CD14-positive monocyte (primary cell): ENCODE measurements around the gene RSRC1. TPM values are rescaled to one million over a fixed set of nuclear protein-coding genes. Genes with fewer than 3 reads are reported as not detected.
"Not testable (repeated sequence)": the region's sequence is repeated elsewhere in the genome, so short reads cannot be mapped to it uniquely, and the experiment has no call there.

Experiments used
- DNase-seq, 3 donors: peaks; one replicate each; pipeline ENCODE4 v3.0.0-alpha.2; 2011 to 2022
- H2AFZ ChIP-seq: 2 replicates; pipeline ENCODE4 v1.6.0; 2012; ENCODE audit warnings: mild to moderate bottlenecking, low read depth, low read length, inconsistent platforms; ENCODE audit not compliant: insufficient read depth, poor library complexity, severe bottlenecking
- H3K27ac ChIP-seq, 2 donors: 1 replicate in 1 of 2; 2 replicates in 1 of 2; pipeline ENCODE4 v1.5.1; 2012 to 2013; ENCODE audit warnings: low read length in 2 of 2, control low read depth in 1 of 2, inconsistent platforms in 1 of 2, low read depth in 1 of 2, mild to moderate bottlenecking in 1 of 2
- H3K27me3 ChIP-seq, 2 donors: one replicate each; pipeline versions ENCODE4 v1.6.0 to v1.6.1; 2011 to 2013; ENCODE audit warnings: low read length in 2 of 2; ENCODE audit not compliant: control insufficient read depth in 2 of 2, insufficient read depth in 2 of 2
- H3K36me3 ChIP-seq, 2 donors: replicated peaks in 1 of 2; 1 replicate in 1 of 2; 2 replicates in 1 of 2; pipeline versions ENCODE4 v1.5.1 to v1.6.1; 2012 to 2013; ENCODE audit warnings: low read length in 2 of 2, control low read depth in 1 of 2, inconsistent platforms in 1 of 2, mild to moderate bottlenecking in 1 of 2; ENCODE audit not compliant: insufficient read depth in 2 of 2, control insufficient read depth in 1 of 2
- H3K4me1 ChIP-seq, 2 donors: 1 replicate in 1 of 2; 2 replicates in 1 of 2; pipeline versions ENCODE4 v1.5.1 to v1.6.1; 2012 to 2013; ENCODE audit warnings: low read length in 2 of 2, control low read depth in 1 of 2, inconsistent platforms in 1 of 2, mild to moderate bottlenecking in 1 of 2, moderate library complexity in 1 of 2; ENCODE audit not compliant: insufficient read depth in 2 of 2, control insufficient read depth in 1 of 2
- H3K4me2 ChIP-seq: replicated peaks from 2 replicates; pipeline ENCODE3; 2012; ENCODE audit warnings: low read length, moderate library complexity, mild to moderate bottlenecking; ENCODE audit not compliant: poor library complexity, severe bottlenecking; ENCODE audit errors: extremely low read depth
- H3K4me3 ChIP-seq, 3 experiments: fragments of 200-600 bp in 1 of 3; sonication (generic) in 1 of 3; replicated peaks in 1 of 3; 1 replicate in 2 of 3; 2 replicates in 1 of 3; pipeline ENCODE4 v1.5.1; 2011 to 2013; ENCODE audit warnings: low read length in 3 of 3, mild to moderate bottlenecking in 3 of 3, control low read depth in 2 of 3, low read depth in 2 of 3, inconsistent platforms in 1 of 3, moderate library complexity in 1 of 3
- H3K79me2 ChIP-seq: 2 replicates; pipeline ENCODE4 v1.6.0; 2012; ENCODE audit warnings: mild to moderate bottlenecking, control low read depth, inconsistent platforms, low read length, moderate library complexity; ENCODE audit not compliant: insufficient read depth
- H3K9ac ChIP-seq: 2 replicates; pipeline ENCODE4 v1.6.0; 2017; ENCODE audit warnings: low read length, mild to moderate bottlenecking; ENCODE audit not compliant: insufficient read depth, poor library complexity, severe bottlenecking
- H3K9me3 ChIP-seq, 2 donors: replicated peaks in 1 of 2; 1 replicate in 1 of 2; 2 replicates in 1 of 2; pipeline versions ENCODE4 v1.5.1 to v1.6.1; 2012 to 2013; ENCODE audit warnings: low read length in 2 of 2, control low read depth in 1 of 2; ENCODE audit not compliant: control insufficient read depth in 1 of 2, insufficient read depth in 1 of 2
- H4K20me1 ChIP-seq: 2 replicates; pipeline ENCODE4 v1.6.0; 2012; ENCODE audit warnings: mild to moderate bottlenecking, low read length, control low read depth, moderate library complexity; ENCODE audit not compliant: insufficient read depth
- H3K27ac Mint-ChIP-seq, 7 donors: one replicate each; pipeline ENCODE4 v1.8.0; 2020; ENCODE audit warnings: mild to moderate bottlenecking in 7 of 7, mixed read lengths in 7 of 7, moderate library complexity in 6 of 7, inconsistent platforms in 2 of 7
- H3K27me3 Mint-ChIP-seq, 3 donors: one replicate each; pipeline ENCODE4 v1.8.0; 2021 to 2022; ENCODE audit warnings: low read depth in 3 of 3, mild to moderate bottlenecking in 3 of 3, mixed read lengths in 3 of 3, moderate library complexity in 3 of 3, inconsistent platforms in 1 of 3
- H3K36me3 Mint-ChIP-seq, 2 donors: one replicate each; pipeline ENCODE4 v1.8.0; 2020; ENCODE audit warnings: mixed read lengths in 2 of 2, inconsistent platforms in 1 of 2, mild to moderate bottlenecking in 1 of 2
- H3K4me1 Mint-ChIP-seq: one replicate; pipeline ENCODE4 v1.8.0; 2020; ENCODE audit warnings: mild to moderate bottlenecking, mixed read lengths
- H3K4me3 Mint-ChIP-seq, 2 donors: one replicate each; pipeline ENCODE4 v1.8.0; 2020; ENCODE audit warnings: mild to moderate bottlenecking in 2 of 2, mixed read lengths in 2 of 2, moderate library complexity in 1 of 2
- H3K9me3 Mint-ChIP-seq, 7 donors: one replicate each; pipeline ENCODE4 v1.8.0; 2020 to 2022; ENCODE audit warnings: mixed read lengths in 7 of 7, mild to moderate bottlenecking in 6 of 7, moderate library complexity in 6 of 7, inconsistent platforms in 2 of 7
- WGBS: methylation state at CpG from one replicate; pipeline ENCODE4 v1.1.5; 2013; ENCODE audit warnings: missing lambda C conversion rate; ENCODE audit not compliant: insufficient coverage; 5-methylcytosine and 5-hydroxymethylcytosine counted together
- intact Hi-C, 2 donors: fragments of 100-400 bp; cut with micrococcal nuclease; formaldehyde crosslinking; loops; one replicate each; pipeline versions ENCODE4 v1.15.0 to v1.15.1; 2023
- polyA plus RNA-seq, 3 donors: library from polyadenylated mRNA; depleted of rRNA in 1 of 3; unstranded in 2 of 3; stranded (reverse) in 1 of 3; fragments of 300-500 nt in 2 of 3; fragments of >200 nt in 1 of 3; fragmentation: Illumina TruSeq in 2 of 3; gene quantifications; 1 replicate in 2 of 3; 2 replicates in 1 of 3; pipeline ENCODE4 v1.2.3, GENCODE V29; 2012 to 2021
- TF ChIP-seq, protein P1 (sequence below): fragments of 200-600 bp; IDR thresholded peaks from one replicate; pipeline ENCODE4 v1.8.0; 2022; ENCODE audit warnings: antibody characterized with exemption, mild to moderate bottlenecking

The RSRC1 gene
- polyA plus RNA-seq, 3 donors, result 6.6 to 31.7 (median 15.1) TPM

DNA sequence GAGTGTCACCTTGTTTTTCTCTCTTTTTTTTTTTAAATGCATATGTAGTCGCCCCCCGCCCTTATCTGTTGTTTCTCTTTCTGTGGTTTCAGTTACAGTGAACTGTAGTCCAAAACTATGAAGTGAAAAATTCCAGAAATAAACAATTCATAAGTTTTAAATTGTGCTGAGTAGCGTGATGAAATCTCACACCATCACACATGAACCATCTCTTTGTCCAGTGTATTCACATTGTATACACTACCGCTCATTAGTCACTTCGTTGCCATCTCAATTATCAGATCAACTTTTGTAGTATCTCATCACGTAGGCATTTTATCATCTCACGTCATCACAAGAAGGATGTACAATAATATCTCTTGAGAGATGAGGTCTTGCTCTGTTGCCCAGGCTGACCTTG lies 398.6 kb downstream of the RSRC1 start:
- no peak overlapping the region for H3K4me3 Mint-ChIP-seq
- no peak overlapping the region for H3K27ac Mint-ChIP-seq
- H3K36me3 ChIP-seq, result no peaks in the 10 kb centered on the region
- H3K27me3 ChIP-seq, result no peaks in the 10 kb centered on the region
- H3K4me1 ChIP-seq, result no peaks in the 10 kb centered on the region
- WGBS, result 100% methylated on average over 2 of the region's 7 CpGs
- intact Hi-C loops, result no loop called here
- no peak for DNase-seq
- no peak overlapping the region for H3K27ac ChIP-seq
- H2AFZ ChIP-seq, result no peak overlapping the region
- H3K4me1 Mint-ChIP-seq, result no peaks in the 10 kb centered on the region
- H3K4me3 ChIP-seq, result no peak overlapping the region
- no peaks in the 10 kb centered on the region for H3K9me3 ChIP-seq
- peaks cover 0 to 1% (median 0%) of the 10 kb centered on the region in 3 donors for H3K27me3 Mint-ChIP-seq
- H3K79me2 ChIP-seq, result no peaks in the 10 kb centered on the region
- peaks cover 0 to 8% (median 3%) of the 10 kb centered on the region in 7 donors for H3K9me3 Mint-ChIP-seq
- H3K9ac ChIP-seq, result no peak overlapping the region
- TF ChIP-seq, protein P1, sequence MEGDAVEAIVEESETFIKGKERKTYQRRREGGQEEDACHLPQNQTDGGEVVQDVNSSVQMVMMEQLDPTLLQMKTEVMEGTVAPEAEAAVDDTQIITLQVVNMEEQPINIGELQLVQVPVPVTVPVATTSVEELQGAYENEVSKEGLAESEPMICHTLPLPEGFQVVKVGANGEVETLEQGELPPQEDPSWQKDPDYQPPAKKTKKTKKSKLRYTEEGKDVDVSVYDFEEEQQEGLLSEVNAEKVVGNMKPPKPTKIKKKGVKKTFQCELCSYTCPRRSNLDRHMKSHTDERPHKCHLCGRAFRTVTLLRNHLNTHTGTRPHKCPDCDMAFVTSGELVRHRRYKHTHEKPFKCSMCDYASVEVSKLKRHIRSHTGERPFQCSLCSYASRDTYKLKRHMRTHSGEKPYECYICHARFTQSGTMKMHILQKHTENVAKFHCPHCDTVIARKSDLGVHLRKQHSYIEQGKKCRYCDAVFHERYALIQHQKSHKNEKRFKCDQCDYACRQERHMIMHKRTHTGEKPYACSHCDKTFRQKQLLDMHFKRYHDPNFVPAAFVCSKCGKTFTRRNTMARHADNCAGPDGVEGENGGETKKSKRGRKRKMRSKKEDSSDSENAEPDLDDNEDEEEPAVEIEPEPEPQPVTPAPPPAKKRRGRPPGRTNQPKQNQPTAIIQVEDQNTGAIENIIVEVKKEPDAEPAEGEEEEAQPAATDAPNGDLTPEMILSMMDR, result no peak
- peaks cover 2 to 5% of the 10 kb centered on the region in 2 donors for H3K36me3 Mint-ChIP-seq
- no peaks in the 10 kb centered on the region for H4K20me1 ChIP-seq
- H3K4me2 ChIP-seq, result no peak overlapping the region

DNA sequence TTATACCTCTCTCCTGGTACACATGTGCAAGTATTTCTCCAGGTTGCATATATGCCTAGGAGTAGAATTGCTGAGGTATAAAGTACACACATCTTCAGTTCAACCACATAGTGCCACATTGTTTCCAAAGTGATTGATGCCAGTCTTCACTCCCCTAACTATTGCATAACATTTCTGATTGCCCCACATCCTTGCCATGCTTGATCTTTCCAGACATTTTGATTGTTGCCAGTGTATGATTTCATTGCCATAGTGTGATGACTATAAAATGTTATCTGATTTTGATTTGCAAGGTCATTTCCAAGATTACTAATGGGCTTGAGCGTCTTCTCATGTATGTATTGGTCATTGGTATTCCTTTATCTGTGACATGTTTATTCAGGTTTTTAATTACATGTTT lies 400.0 kb downstream of the RSRC1 start:
- H3K4me3 Mint-ChIP-seq, result no peak overlapping the region
- no peak for DNase-seq
- no peaks in the 10 kb centered on the region for H3K4me1 ChIP-seq

DNA sequence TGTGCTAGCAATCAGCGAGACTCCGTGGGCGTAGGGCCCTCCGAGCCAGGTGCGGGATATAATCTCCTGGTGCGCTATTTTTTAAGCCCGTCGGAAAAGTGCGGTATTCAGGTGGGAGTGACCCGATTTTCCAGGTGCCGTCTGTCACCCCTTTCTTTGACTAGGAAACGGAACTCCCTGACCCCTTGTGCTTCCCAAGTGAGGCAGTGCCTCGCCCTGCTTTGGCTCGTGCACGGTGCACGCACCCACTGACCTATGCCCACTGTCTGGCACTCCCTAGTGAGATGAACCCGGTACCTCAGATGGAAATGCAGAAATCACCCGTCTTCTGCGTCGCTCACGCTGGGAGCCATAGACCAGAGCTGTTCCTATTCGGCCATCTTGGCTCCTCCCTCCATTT lies 406.8 kb downstream of the RSRC1 start:
- intact Hi-C loops, H3K4me3 Mint-ChIP-seq, H3K36me3 ChIP-seq, H3K4me3 ChIP-seq, H3K9me3 ChIP-seq, H3K27ac Mint-ChIP-seq, H3K27ac ChIP-seq, H3K79me2 ChIP-seq, H4K20me1 ChIP-seq, H3K36me3 Mint-ChIP-seq, H3K27me3 Mint-ChIP-seq, H3K27me3 ChIP-seq, H3K4me1 ChIP-seq, DNase-seq, H3K4me1 Mint-ChIP-seq, H3K4me2 ChIP-seq, H3K9ac ChIP-seq, H2AFZ ChIP-seq: not testable (repeated sequence)
- H3K9me3 Mint-ChIP-seq, result peaks cover 12 to 29% (median 14%) of the 10 kb centered on the region in 7 donors
- WGBS, result 96% methylated on average over 15 of the region's 22 CpGs

More for the DNA sequence above, 400.0 kb downstream of the RSRC1 start:
- intact Hi-C loops, result no loop called here
- Histone ChIP-seq H3K9me3 (no peaks in the 10 kb centered on the region), H4K20me1 (no peaks in the 10 kb centered on the region), H3K4me3 (no peak overlapping the region), H3K27me3 (no peaks in the 10 kb centered on the region), H2AFZ (no peak overlapping the region), H3K79me2 (no peaks in the 10 kb centered on the region), H3K36me3 (no peaks in the 10 kb centered on the region), H3K4me2 (no peak overlapping the region), H3K27ac (no peak overlapping the region), H3K9ac (no peak overlapping the region)
- no CpG with 5 or more reads among the region's 1 CpG for WGBS
- Mint-ChIP-seq H3K4me1 (no peaks in the 10 kb centered on the region), H3K9me3 (peaks cover 5 to 19% (median 11%) of the 10 kb centered on the region in 7 donors), H3K27me3 (peaks cover 0 to 1% (median 0%) of the 10 kb centered on the region in 3 donors), H3K27ac (no peak overlapping the region), H3K36me3 (no peaks in the 10 kb centered on the region)
- TF ChIP-seq, protein P1, result no peak
